ENCODE measurements around the gene COA4. TPM values are rescaled to one million over a fixed set of nuclear protein-coding genes. Genes with fewer than 3 reads are reported as not detected.

The COA4 gene
- total RNA-seq, 2 experiments from 2014 or later, result 62.0 to 67.7 TPM

DNA sequence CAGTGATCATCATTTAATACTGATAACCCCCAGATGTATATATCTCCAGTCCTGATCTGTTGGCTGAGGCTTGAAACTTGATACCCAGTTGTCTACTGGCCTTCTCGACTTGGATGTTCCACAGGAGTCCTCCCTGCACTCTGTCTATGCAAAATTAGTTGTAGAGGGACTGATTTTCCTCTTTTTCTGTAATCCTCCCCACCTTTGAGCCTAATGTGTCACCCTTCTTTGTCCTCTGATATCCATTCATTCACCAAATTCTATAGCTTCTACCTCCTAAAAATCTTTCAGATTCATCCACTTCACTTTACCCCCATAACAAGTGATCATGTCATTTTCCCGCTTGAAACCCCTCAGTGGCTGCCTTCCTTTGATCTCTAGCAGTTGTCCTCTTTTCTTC, 16.4 kb downstream of the COA4 start:
- Mint-ChIP-seq H3K36me3 (ENCODE audit: low read depth) (peaks cover 23% of the 10 kb centered on the region), H3K27ac (no peak overlapping the region), H3K4me1 (ENCODE audit: low read depth) (no peaks in the 10 kb centered on the region), H3K4me3 (no peak overlapping the region), H3K27me3 (ENCODE audit: low read depth) (no peaks in the 10 kb centered on the region), H3K9me3 (ENCODE audit: insufficient read depth) (no peaks in the 10 kb centered on the region)
- ATAC-seq (no peak), DNase-seq (no peak)
- ChIA-PET POLR2A (no interaction called here), CTCF (no interaction called here)

DNA sequence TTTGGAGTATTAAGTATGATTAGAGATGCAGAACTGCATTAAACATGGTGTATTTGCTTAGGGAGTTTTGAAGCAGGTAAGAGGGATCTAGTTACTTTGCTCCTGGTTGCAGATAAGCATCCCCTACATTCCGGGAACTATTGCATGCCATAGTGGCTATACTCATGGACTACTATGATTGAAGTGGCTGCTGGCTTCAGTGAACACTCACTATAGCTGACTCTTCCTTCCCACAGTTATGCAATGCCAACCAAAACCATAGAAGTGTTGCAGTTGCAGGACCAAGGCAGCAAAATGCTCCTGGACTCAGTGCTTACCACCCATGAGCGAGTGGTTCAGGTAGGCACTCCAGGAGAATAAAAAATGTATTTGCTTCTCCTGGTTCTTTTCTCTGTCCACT, 17.0 kb downstream of the COA4 start:
- Mint-ChIP-seq H3K27me3 (ENCODE audit: low read depth) (no peaks in the 10 kb centered on the region), H3K36me3 (ENCODE audit: low read depth) (peaks cover 25% of the 10 kb centered on the region), H3K27ac (no peak overlapping the region), H3K4me1 (ENCODE audit: low read depth) (no peaks in the 10 kb centered on the region), H3K4me3 (no peak overlapping the region), H3K9me3 (ENCODE audit: insufficient read depth) (no peaks in the 10 kb centered on the region)
- no peak for DNase-seq
- POLR2A ChIA-PET, result no interaction called here
- CTCF ChIA-PET, result no interaction called here
- ATAC-seq, result no peak

DNA sequence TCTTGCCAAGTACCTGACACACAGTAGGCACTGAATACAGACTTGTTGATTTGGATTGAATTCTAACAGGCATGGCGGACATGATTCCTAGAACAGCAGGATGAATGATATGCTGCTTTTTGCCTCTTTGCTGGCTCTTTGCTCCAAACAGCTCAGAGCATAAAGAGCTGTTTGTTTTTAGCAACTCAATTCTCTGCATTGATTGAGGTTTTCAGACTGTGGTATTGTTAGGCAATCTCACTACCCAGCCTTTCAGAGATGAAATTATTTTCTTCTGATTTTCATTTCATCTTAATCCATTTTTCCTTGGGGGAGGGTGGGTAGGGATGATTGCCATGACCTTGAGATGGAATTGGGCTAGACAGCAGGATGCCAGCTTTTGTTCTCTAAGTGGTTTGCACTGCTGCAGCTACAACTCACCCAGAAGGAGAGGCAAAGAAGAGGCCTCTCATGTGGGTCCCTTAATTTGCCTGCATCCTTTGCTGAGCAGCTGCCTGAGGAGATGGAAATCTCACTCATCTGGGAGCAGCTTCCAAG, 20.5 kb downstream of the COA4 start:
- ATAC-seq (no peak), DNase-seq (no peak)
- ChIA-PET CTCF (no interaction called here), POLR2A (interaction anchor here (1.5 kb wide), 1 partner anchor 15 kb away, joined by 3 read pairs; no protein-coding TSS in a partner anchor)
- H3K4me1 Mint-ChIP-seq (ENCODE audit: low read depth), result no peaks in the 10 kb centered on the region
- peaks cover 15% of the 10 kb centered on the region for H3K36me3 Mint-ChIP-seq (ENCODE audit: low read depth)
- no peak overlapping the region for H3K27ac Mint-ChIP-seq
- H3K9me3 Mint-ChIP-seq (ENCODE audit: insufficient read depth), result no peaks in the 10 kb centered on the region
- H3K27me3 Mint-ChIP-seq (ENCODE audit: low read depth), result no peaks in the 10 kb centered on the region
- no peak overlapping the region for H3K4me3 Mint-ChIP-seq

DNA sequence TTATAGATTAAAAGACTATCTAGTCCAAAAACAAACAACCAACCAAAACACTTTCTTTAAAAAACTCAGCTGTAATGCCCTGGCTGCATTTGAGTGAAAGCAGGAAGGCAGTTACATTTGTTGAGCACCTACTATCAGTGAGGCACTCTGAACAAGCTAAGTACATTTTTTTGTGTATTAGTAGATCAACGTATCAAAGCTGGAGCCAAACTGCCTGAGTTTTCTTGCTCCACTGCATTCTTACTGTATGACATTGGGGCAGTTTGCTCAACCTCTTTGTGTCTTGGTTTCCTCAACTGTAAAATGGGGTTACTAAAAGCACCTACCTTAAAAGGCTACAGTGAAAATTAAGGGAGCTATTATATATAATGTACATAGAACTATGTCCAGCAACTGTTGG, 22.0 kb downstream of the COA4 start:
- POLR2A ChIA-PET, result interaction anchor here (1.5 kb wide), 1 partner anchor 16 kb away, joined by 3 read pairs; no protein-coding TSS in a partner anchor
- peaks cover 6% of the 10 kb centered on the region for H3K36me3 Mint-ChIP-seq (ENCODE audit: low read depth)
- no peaks in the 10 kb centered on the region for H3K4me1 Mint-ChIP-seq (ENCODE audit: low read depth)
- no peak overlapping the region for H3K27ac Mint-ChIP-seq
- CTCF ChIA-PET, result interaction anchor here (1.1 kb wide), 1 partner anchor 9 kb away, joined by 5 read pairs; no protein-coding TSS in a partner anchor
- no peaks in the 10 kb centered on the region for H3K27me3 Mint-ChIP-seq (ENCODE audit: low read depth)
- no peak overlapping the region for H3K4me3 Mint-ChIP-seq
- ATAC-seq (no peak), DNase-seq (no peak)
- no peaks in the 10 kb centered on the region for H3K9me3 Mint-ChIP-seq (ENCODE audit: insufficient read depth)

DNA sequence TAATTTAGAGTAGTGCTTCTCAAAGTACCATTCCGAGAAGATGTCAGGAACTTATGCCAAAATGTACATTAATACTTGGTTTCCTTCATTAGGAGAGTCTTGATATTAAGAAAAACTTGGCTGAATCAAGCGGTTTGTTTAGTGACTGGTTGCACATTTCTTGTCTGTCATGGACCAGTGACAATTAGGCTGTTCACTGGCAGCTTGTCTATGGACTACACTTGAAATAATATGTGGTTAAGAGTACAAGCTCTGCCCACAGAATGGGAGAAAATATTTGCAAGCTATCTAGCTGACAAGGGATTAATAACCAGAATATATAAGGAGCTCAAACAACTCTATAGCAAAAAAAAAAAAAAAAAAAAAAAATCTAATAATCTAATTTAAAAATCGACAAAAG, 24.6 kb downstream of the COA4 start:
- POLR2A ChIA-PET, result no interaction called here
- no peaks in the 10 kb centered on the region for H3K27me3 Mint-ChIP-seq (ENCODE audit: low read depth)
- DNase-seq, result no peak
- H3K36me3 Mint-ChIP-seq (ENCODE audit: low read depth), result peaks cover 6% of the 10 kb centered on the region
- CTCF ChIA-PET, result no interaction called here
- H3K4me1 Mint-ChIP-seq (ENCODE audit: low read depth), result peaks cover 3% of the 10 kb centered on the region
- no peak for ATAC-seq
- no peak overlapping the region for H3K27ac Mint-ChIP-seq
- H3K4me3 Mint-ChIP-seq, result no peak overlapping the region
- no peaks in the 10 kb centered on the region for H3K9me3 Mint-ChIP-seq (ENCODE audit: insufficient read depth)

DNA sequence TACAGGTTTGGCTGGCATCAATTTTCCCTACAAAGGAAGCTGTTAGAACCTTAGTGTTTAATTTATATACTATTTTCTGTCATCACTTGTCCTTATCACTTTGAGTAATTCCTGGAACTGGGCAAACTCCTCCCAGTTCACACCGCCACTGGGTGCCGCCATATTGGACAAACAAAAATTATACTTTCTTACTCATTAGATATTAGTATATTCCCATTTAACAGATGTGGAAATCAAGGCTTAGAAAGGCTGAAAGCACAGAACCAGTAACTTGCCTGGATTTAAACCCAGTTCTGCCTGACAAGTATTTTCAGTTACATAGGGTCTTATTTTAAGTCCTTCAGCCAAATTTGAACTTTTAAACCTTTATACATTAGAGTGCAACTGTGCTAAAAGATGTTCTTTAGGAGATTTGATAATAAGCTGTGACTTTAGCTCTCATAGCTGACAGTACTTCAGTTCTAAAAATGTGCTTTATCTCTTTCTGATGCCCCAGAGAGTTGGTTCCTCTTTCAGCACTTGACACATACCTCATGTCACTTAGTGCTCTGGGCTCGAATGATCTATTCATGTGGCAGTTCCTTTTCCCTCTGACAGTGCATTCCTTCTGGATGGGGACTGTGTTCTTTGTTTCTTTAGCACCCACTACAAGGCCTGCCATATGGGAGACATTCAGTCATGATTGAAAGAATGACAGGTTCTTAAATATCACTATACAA, 25.4 kb downstream of the COA4 start:
- Mint-ChIP-seq H3K27ac (no peak overlapping the region), H3K9me3 (ENCODE audit: insufficient read depth) (no peaks in the 10 kb centered on the region), H3K27me3 (ENCODE audit: low read depth) (no peaks in the 10 kb centered on the region), H3K36me3 (ENCODE audit: low read depth) (peaks cover 6% of the 10 kb centered on the region), H3K4me3 (no peak overlapping the region), H3K4me1 (ENCODE audit: low read depth) (peaks cover 3% of the 10 kb centered on the region)
- DNase-seq (no peak), ATAC-seq (no peak)
- ChIA-PET CTCF (no interaction called here), POLR2A (no interaction called here)

DNA sequence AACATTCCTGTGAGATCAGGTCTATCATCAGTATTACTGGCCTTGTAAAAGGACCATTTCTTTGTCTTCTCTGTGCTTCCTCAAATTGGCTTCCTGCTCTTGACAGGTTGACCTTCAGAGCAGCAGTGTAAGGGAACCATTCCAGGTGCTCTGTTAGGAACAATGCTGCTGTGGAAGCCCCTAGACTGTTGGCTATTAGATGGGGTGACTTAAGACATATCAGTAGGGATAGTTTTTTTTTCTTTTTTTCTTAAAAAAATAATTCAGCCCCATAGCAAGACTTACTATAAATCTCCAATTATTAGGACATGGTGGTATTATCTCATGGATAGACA, 37.6 kb downstream of the COA4 start:
- Mint-ChIP-seq H3K4me3 (no peak overlapping the region), H3K4me1 (ENCODE audit: low read depth) (no peaks in the 10 kb centered on the region), H3K27me3 (ENCODE audit: low read depth) (no peaks in the 10 kb centered on the region), H3K9me3 (ENCODE audit: insufficient read depth) (no peaks in the 10 kb centered on the region), H3K27ac (no peak overlapping the region), H3K36me3 (ENCODE audit: low read depth) (peaks cover under 1% of the 10 kb centered on the region)
- DNase-seq (no peak), ATAC-seq (no peak)
- POLR2A ChIA-PET, result no interaction called here
- CTCF ChIA-PET, result no interaction called here

DNA sequence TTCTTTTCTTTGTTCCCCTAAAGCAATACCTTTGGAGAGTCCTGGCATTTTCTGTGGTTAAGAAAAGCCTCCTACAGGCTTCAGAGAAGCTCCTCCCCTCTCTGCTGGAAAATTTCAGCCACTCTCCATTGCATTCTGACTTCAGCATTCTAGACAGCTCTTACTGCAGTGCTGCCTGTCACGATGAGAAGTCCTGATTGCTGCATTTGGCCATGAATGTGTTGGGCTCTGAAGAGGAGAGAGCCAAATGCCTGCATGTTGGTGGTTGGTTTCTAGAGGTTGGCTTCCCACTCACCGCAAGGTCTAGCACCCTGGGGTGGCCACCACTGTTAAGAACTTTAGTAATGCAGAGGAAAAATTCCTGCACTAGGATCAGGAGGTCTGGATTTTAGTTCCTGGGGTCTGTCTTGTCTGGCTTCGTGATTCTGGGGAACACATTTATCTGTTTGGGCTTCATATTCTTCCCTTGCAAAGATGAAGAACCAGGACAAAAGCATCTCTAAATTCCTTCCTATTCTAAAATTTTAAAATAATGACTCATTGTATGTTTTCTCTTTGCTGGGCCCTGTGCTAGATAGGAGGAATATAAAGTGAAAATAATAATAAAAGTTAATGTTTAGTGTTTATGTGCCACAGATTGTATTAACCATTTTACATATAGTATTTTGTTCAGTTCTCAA, 38.1 kb downstream of the COA4 start:
- no peaks in the 10 kb centered on the region for H3K9me3 Mint-ChIP-seq (ENCODE audit: insufficient read depth)
- CTCF ChIA-PET, result no interaction called here
- H3K4me3 Mint-ChIP-seq, result no peak overlapping the region
- POLR2A ChIA-PET, result no interaction called here
- DNase-seq (no peak), ATAC-seq (no peak)
- H3K4me1 Mint-ChIP-seq (ENCODE audit: low read depth), result no peaks in the 10 kb centered on the region
- no peaks in the 10 kb centered on the region for H3K36me3 Mint-ChIP-seq (ENCODE audit: low read depth)
- no peaks in the 10 kb centered on the region for H3K27me3 Mint-ChIP-seq (ENCODE audit: low read depth)
- no peak overlapping the region for H3K27ac Mint-ChIP-seq

DNA sequence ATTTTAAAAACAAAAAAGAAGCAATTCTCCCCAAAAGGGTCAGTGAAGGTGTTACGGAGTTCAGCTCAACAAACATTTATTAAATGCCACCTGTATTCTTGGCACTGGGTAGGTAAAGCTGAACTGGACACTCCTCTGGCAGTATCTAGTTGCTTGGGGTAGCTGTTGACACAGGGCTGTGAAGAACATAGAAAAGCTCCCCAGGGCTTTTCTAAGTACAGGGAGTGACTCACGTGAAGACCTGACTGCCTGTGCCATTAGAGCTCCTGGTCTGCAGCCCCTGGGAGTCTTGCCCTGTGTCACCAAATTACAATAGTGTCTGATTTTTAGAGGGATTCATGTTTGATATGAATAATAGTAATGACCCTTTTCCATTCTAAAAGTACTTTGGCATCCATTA, 43.6 kb downstream of the COA4 start:
- Mint-ChIP-seq H3K9me3 (ENCODE audit: insufficient read depth) (no peaks in the 10 kb centered on the region), H3K27ac (no peak overlapping the region), H3K36me3 (ENCODE audit: low read depth) (peaks cover 9% of the 10 kb centered on the region), H3K27me3 (ENCODE audit: low read depth) (no peaks in the 10 kb centered on the region), H3K4me3 (no peak overlapping the region), H3K4me1 (ENCODE audit: low read depth) (no peaks in the 10 kb centered on the region)
- DNase-seq (no peak), ATAC-seq (no peak)
- POLR2A ChIA-PET, result no interaction called here
- CTCF ChIA-PET, result interaction anchor here (0.9 kb wide), 1 partner anchor 10 kb away, joined by 3 read pairs; no protein-coding TSS in a partner anchor

DNA sequence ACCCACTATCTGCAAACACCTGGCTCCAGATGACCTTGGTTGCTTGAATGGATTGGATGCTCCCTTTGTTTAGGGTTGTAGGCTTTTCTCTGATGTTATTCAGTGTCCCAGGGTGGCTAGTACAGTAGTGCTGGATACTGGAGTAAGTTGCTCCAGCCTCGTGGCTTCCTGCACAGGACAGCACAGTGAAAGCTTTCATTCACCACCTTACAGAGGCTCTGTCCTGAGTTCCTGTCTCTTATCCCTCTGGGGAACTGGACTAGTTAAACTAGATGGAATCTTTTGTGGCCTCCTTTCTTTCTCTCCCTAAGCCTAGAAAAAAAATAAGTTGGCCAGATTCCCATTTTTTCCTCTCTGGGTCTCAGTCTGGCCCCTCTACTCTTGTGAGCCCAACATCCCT, 46.4 kb downstream of the COA4 start:
- Mint-ChIP-seq H3K4me3 (no peak overlapping the region), H3K36me3 (ENCODE audit: low read depth) (peaks cover 18% of the 10 kb centered on the region), H3K9me3 (ENCODE audit: insufficient read depth) (no peaks in the 10 kb centered on the region), H3K4me1 (ENCODE audit: low read depth) (no peaks in the 10 kb centered on the region), H3K27ac (no peak overlapping the region), H3K27me3 (ENCODE audit: low read depth) (no peaks in the 10 kb centered on the region)
- ChIA-PET CTCF (no interaction called here), POLR2A (no interaction called here)
- DNase-seq, result no peak
- ATAC-seq, result no peak

Measured in activated CD8-positive, alpha-beta T cell treated with anti-CD3 and anti-CD28 coated beads, Interleukin-2, amount 10 ng/mL, durations not matched to agents 7 days and 5 days (primary cell).